ENCODE measurements around the gene PPP1R12B.

The PPP1R12B gene

GRCh38 chr1:202553560-202554038, 205.1 kb downstream of the PPP1R12B start (continued):
- TF ChIP-seq PATZ1 (tag by site-specific recombination; IDR thresholded peaks at IDR 0.05) (no peak), SP7 (tag by site-specific recombination; IDR thresholded peaks at IDR 0.05) (0 out of 2 replicates have a peak, but pooled peaks have one; percentile 15), ZFHX2 (tag by site-specific recombination; conservative IDR thresholded peaks at IDR 0.05) (peak; percentile 77), ZNF157 (tag by site-specific recombination; IDR thresholded peaks at IDR 0.05) (no peak), ZNF16 (tag by site-specific recombination; IDR thresholded peaks at IDR 0.05; ENCODE audit: low read depth) (no peak), KLF8 (tag by site-specific recombination; IDR thresholded peaks at IDR 0.05) (peak; percentile 65), PRDM10 (tag by site-specific recombination; IDR thresholded peaks at IDR 0.05) (peak; percentile 46), ATF2 (tag by site-specific recombination; IDR thresholded peaks at IDR 0.05; ENCODE audit: low read depth) (peak; percentile 67), ZBTB44 (tag by site-specific recombination; IDR thresholded peaks at IDR 0.05) (no peak), TSHZ1 (tag by site-specific recombination; IDR thresholded peaks at IDR 0.05; ENCODE audit: borderline replicate concordance) (peak; percentile 77; the same call in 1 of the 2 replicates), ZSCAN16 (tag by site-specific recombination; IDR thresholded peaks at IDR 0.05) (no peak), ZNF600 (tag by site-specific recombination; IDR thresholded peaks at IDR 0.05) (peak; percentile 89), ZXDB (tag by site-specific recombination; IDR thresholded peaks at IDR 0.05) (peak; percentile 57), ZNF175 (tag by site-specific recombination; IDR thresholded peaks at IDR 0.05) (no peak), YY1 (tag by site-specific recombination; IDR thresholded peaks at IDR 0.05) (no peak), ZNF843 (tag by site-specific recombination; IDR thresholded peaks at IDR 0.05) (peak; percentile 67; the same call in 1 of the 2 replicates), ZIC2 (tag by site-specific recombination; IDR thresholded peaks at IDR 0.05) (no peak), ZNF785 (tag by site-specific recombination; IDR thresholded peaks at IDR 0.05) (no peak), ZNF248 (tag by site-specific recombination; IDR thresholded peaks at IDR 0.05) (no peak), ZNF585B (tag by site-specific recombination; IDR thresholded peaks at IDR 0.05) (no peak)
- TF ChIP-seq, protein P1, sequence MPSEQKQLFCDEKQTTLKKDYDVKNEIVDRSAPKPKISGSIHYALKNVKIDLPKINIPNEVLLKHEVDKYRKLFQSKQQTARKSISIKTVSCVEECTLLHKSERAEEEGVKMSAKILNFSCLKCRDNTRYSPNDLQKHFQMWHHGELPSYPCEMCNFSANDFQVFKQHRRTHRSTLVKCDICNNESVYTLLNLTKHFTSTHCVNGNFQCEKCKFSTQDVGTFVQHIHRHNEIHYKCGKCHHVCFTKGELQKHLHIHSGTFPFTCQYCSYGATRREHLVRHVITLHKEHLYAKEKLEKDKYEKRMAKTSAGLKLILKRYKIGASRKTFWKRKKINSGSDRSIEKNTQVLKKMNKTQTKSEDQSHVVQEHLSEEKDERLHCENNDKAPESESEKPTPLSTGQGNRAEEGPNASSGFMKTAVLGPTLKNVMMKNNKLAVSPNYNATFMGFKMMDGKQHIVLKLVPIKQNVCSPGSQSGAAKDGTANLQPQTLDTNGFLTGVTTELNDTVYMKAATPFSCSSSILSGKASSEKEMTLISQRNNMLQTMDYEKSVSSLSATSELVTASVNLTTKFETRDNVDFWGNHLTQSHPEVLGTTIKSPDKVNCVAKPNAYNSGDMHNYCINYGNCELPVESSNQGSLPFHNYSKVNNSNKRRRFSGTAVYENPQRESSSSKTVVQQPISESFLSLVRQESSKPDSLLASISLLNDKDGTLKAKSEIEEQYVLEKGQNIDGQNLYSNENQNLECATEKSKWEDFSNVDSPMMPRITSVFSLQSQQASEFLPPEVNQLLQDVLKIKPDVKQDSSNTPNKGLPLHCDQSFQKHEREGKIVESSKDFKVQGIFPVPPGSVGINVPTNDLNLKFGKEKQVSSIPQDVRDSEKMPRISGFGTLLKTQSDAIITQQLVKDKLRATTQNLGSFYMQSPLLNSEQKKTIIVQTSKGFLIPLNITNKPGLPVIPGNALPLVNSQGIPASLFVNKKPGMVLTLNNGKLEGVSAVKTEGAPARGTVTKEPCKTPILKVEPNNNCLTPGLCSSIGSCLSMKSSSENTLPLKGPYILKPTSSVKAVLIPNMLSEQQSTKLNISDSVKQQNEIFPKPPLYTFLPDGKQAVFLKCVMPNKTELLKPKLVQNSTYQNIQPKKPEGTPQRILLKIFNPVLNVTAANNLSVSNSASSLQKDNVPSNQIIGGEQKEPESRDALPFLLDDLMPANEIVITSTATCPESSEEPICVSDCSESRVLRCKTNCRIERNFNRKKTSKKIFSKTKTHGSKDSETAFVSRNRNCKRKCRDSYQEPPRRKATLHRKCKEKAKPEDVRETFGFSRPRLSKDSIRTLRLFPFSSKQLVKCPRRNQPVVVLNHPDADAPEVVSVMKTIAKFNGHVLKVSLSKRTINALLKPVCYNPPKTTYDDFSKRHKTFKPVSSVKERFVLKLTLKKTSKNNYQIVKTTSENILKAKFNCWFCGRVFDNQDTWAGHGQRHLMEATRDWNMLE (tag by site-specific recombination; conservative IDR thresholded peaks at IDR 0.05; ENCODE audit: low read depth), result peak; percentile 62
- TF ChIP-seq, protein P2, sequence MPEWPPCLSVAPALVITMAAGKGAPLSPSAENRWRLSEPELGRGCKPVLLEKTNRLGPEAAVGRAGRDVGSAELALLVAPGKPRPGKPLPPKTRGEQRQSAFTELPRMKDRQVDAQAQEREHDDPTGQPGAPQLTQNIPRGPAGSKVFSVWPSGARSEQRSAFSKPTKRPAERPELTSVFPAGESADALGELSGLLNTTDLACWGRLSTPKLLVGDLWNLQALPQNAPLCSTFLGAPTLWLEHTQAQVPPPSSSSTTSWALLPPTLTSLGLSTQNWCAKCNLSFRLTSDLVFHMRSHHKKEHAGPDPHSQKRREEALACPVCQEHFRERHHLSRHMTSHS (tag by site-specific recombination; IDR thresholded peaks at IDR 0.05), result no peak
